HFFc6 (cell line): ENCODE data around the gene OR2C3. TPM values are rescaled to one million over a fixed set of nuclear protein-coding genes. Genes with fewer than 3 reads are reported as not detected.

Source experiments
- DNase-seq: peaks from one replicate; pipeline ENCODE4 v3.0.0-alpha.2; 2018
- H3K27ac Mint-ChIP-seq: 2 replicates; pipeline ENCODE4 v1.8.0; 2020; ENCODE audit warnings: mild to moderate bottlenecking, mixed read lengths
- H3K27me3 Mint-ChIP-seq: 2 replicates; pipeline ENCODE4 v1.8.0; 2021; ENCODE audit warnings: mild to moderate bottlenecking, moderate library complexity, mixed read lengths; ENCODE audit not compliant: insufficient read depth
- H3K36me3 Mint-ChIP-seq: 2 replicates; pipeline ENCODE4 v1.8.0; 2021; ENCODE audit warnings: low read depth, mixed read lengths
- H3K4me1 Mint-ChIP-seq: 2 replicates; pipeline ENCODE4 v1.8.0; 2020; ENCODE audit warnings: low read depth, mixed read lengths
- H3K4me3 Mint-ChIP-seq: 2 replicates; pipeline ENCODE4 v1.8.0; 2020; ENCODE audit warnings: mild to moderate bottlenecking, moderate library complexity, mixed read lengths
- H3K9me3 Mint-ChIP-seq: 2 replicates; pipeline ENCODE4 v1.8.0; 2020; ENCODE audit warnings: mild to moderate bottlenecking, mixed read lengths
- total RNA-seq, 6 experiments: library from RNA; stranded (reverse); fragmentation: NEBNext Ultra II Directional; extraction: Animal tissue kit (Norgen Biotek cat#: 25700); gene quantifications; 2 replicates in 1 of 6; 3 replicates in 5 of 6; pipeline ENCODE4 v1.2.3, GENCODE V29; 2021
- TF ChIP-seq, protein P1 (sequence below): fragments of 200-600 bp; sonication (generic); IDR thresholded peaks from 2 replicates; pipeline ENCODE4 v1.5.0; 2021; ENCODE audit warnings: antibody characterized with exemption, mild to moderate bottlenecking

OR2C3 gene
- total RNA-seq, 6 experiments from 2014 or later = not detected

DNA sequence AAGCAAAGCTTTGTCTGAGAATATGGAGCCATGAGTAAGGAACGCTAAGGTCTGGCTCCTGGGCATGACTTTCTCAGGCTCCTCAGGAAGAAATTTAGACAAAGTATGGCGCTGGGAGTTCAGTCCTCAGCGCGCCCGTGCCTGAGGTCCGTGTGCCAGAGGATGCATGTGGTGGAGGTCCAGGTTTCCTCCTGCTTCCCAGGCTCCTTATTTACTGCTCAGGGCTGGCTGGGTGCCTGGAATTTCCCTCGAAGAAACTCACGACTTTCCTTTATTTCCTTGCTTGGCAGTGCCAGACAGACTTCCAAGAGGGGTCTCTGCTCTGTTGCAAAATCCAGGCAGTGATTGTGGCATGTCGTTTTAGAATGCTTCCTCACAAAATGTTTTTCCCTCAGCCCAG, 26.0 kb upstream of the OR2C3 start:
- no peak for DNase-seq
- no peaks in the 10 kb centered on the region for H3K27me3 Mint-ChIP-seq
- no peak overlapping the region for H3K4me3 Mint-ChIP-seq
- H3K4me1 Mint-ChIP-seq = peaks cover 4% of the 10 kb centered on the region; the same call in 1 of the 2 replicates
- peaks cover 4% of the 10 kb centered on the region; the same call in 1 of the 2 replicates for H3K9me3 Mint-ChIP-seq
- H3K27ac Mint-ChIP-seq = no peak overlapping the region
- TF ChIP-seq, protein P1, sequence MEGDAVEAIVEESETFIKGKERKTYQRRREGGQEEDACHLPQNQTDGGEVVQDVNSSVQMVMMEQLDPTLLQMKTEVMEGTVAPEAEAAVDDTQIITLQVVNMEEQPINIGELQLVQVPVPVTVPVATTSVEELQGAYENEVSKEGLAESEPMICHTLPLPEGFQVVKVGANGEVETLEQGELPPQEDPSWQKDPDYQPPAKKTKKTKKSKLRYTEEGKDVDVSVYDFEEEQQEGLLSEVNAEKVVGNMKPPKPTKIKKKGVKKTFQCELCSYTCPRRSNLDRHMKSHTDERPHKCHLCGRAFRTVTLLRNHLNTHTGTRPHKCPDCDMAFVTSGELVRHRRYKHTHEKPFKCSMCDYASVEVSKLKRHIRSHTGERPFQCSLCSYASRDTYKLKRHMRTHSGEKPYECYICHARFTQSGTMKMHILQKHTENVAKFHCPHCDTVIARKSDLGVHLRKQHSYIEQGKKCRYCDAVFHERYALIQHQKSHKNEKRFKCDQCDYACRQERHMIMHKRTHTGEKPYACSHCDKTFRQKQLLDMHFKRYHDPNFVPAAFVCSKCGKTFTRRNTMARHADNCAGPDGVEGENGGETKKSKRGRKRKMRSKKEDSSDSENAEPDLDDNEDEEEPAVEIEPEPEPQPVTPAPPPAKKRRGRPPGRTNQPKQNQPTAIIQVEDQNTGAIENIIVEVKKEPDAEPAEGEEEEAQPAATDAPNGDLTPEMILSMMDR = no peak
- H3K36me3 Mint-ChIP-seq = no peaks in the 10 kb centered on the region

- TF ChIP-seq, protein P1 = no peak
- DNase-seq = no peak
- Mint-ChIP-seq H3K4me1 (peaks cover 4% of the 10 kb centered on the region; the same call in 1 of the 2 replicates), H3K27me3 (no peaks in the 10 kb centered on the region), H3K4me3 (no peak overlapping the region), H3K27ac (no peak overlapping the region), H3K36me3 (no peaks in the 10 kb centered on the region), H3K9me3 (peaks cover 4% of the 10 kb centered on the region; the same call in 1 of the 2 replicates)
These were observed 25.5 kb upstream of the OR2C3 start for GRCh38 chr1:247561711-247562110.

- H3K4me1 Mint-ChIP-seq = peaks cover 4% of the 10 kb centered on the region; the same call in 1 of the 2 replicates
- no peak overlapping the region for H3K4me3 Mint-ChIP-seq
- DNase-seq = no peak
- no peaks in the 10 kb centered on the region for H3K27me3 Mint-ChIP-seq
- TF ChIP-seq, protein P1 = no peak
- no peaks in the 10 kb centered on the region for H3K36me3 Mint-ChIP-seq
- H3K27ac Mint-ChIP-seq = no peak overlapping the region
- no peaks in the 10 kb centered on the region; the same call in 1 of the 2 replicates for H3K9me3 Mint-ChIP-seq
These were observed 21.9 kb upstream of the OR2C3 start for GRCh38 chr1:247557926-247558674.

DNA sequence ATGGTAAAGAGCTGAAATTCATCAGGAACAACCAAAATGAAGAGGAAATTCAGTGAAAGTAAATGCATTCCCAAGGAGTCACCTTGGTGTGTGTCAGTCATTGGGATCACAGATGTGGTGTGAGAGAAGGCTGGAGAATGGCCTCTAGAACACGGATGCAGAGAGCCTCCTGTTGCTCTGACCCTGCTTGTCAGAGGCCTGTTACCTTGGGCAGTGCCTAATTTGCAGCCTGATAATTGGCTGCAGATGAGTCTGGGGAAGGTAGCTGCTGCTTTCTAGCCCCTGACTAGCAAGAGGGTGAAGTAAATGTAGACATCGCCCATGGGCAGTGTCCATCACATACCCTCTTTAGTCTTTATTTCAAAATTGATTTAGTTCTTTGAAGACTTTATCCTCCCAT, 16.0 kb upstream of the OR2C3 start:
- TF ChIP-seq, protein P1 = no peak
- Mint-ChIP-seq H3K4me3 (no peak overlapping the region), H3K36me3 (no peaks in the 10 kb centered on the region), H3K27ac (no peak overlapping the region), H3K27me3 (no peaks in the 10 kb centered on the region; the same call in 1 of the 2 replicates), H3K4me1 (peaks cover 7% of the 10 kb centered on the region; the same call in 1 of the 2 replicates), H3K9me3 (peaks cover 14% of the 10 kb centered on the region; the same call in 1 of the 2 replicates)
- DNase-seq = no peak

- H3K4me1 Mint-ChIP-seq = peaks cover 7% of the 10 kb centered on the region; the same call in 1 of the 2 replicates
- peaks cover 14% of the 10 kb centered on the region; the same call in 1 of the 2 replicates for H3K9me3 Mint-ChIP-seq
- no peaks in the 10 kb centered on the region; the same call in 1 of the 2 replicates for H3K27me3 Mint-ChIP-seq
- DNase-seq = no peak
- H3K4me3 Mint-ChIP-seq = no peak overlapping the region
- H3K36me3 Mint-ChIP-seq = no peaks in the 10 kb centered on the region
- TF ChIP-seq, protein P1 = no peak
- no peak overlapping the region for H3K27ac Mint-ChIP-seq
These were observed 15.5 kb upstream of the OR2C3 start for GRCh38 chr1:247551721-247552120.
